Effector memory CD8-positive, alpha-beta T cell (primary cell): ENCODE measurements around the gene RABEP1.
"Not testable (repeated sequence)": the region's sequence is repeated elsewhere in the genome, so short reads cannot be mapped to it uniquely, and the experiment has no call there.

Experiments used
- ATAC-seq: fragments of 150-1000 bp; cut with Tn5 transposase; replicated peaks from 2 replicates; pipeline ENCODE4 v1.10.0; 2021; ENCODE audit warnings: mild to moderate bottlenecking, moderate library complexity
- DNase-seq, 3 experiments: peaks; one replicate each; pipeline ENCODE4 v3.0.0; 2021
- H3K27ac Mint-ChIP-seq, 2 donors: one replicate each; pipeline ENCODE4 v1.8.0; 2022; ENCODE audit warnings: mild to moderate bottlenecking in 2 of 2, mixed read lengths in 2 of 2, moderate library complexity in 2 of 2
- H3K27me3 Mint-ChIP-seq, 2 donors: one replicate each; pipeline ENCODE4 v1.8.0; 2022; ENCODE audit warnings: mixed read lengths in 2 of 2
- H3K36me3 Mint-ChIP-seq: one replicate; pipeline ENCODE4 v1.8.0; 2022; ENCODE audit warnings: mild to moderate bottlenecking, moderate library complexity, mixed read lengths; ENCODE audit not compliant: insufficient read depth
- H3K4me1 Mint-ChIP-seq, 2 donors: one replicate each; pipeline ENCODE4 v1.8.0; 2022; ENCODE audit warnings: low read depth in 2 of 2, mixed read lengths in 2 of 2
- H3K4me3 Mint-ChIP-seq, 2 donors: one replicate each; pipeline ENCODE4 v1.8.0; 2022; ENCODE audit warnings: mild to moderate bottlenecking in 2 of 2, mixed read lengths in 2 of 2, moderate library complexity in 2 of 2
- H3K9me3 Mint-ChIP-seq, 2 donors: one replicate each; pipeline ENCODE4 v1.8.0; 2022; ENCODE audit warnings: mixed read lengths in 2 of 2

RABEP1 gene

DNA sequence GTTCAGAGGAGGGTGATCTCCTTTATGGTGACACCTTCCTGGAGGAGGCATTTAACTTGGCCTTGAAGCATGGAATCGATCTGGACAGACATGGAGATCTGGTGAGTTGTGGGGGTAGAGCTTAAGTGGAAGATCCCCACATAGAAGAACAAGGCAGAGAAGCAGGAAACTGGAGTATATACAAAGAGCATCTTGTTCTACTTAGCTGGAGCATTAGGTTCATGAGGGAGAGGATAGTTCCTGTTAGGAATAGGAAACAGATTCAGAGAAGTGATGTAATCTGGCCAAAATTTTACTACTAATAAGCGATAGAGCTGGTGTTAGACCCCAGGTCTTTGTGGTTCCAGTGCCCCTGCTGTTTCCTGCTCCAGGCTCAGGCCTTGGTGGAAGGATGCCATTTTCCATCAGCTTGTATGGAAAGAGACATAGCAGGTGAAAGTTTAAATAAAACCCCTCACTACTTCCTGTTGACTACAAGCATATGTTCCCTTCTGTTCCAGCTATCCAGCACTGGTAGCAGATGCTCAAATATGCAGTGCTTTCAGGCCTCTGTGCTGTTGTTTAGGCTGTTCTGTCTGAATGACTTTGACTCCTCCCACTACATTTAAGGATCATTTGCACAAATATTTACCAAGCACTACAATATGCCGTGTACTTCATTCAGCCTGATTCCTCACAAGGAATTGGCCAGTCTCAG, 147.3 kb downstream of the RABEP1 start:
- Mint-ChIP-seq H3K36me3 (peaks cover 85% of the 10 kb centered on the region), H3K27me3 (no peaks in the 10 kb centered on the region), H3K4me1 (peaks cover 2 to 12% of the 10 kb centered on the region in 2 donors), H3K27ac (no peak overlapping the region), H3K9me3 (no peaks in the 10 kb centered on the region), H3K4me3 (no peak overlapping the region)
- ATAC-seq = no peak
- DNase-seq = no peak

GRCh38 chr17:5430413-5430999, 148.4 kb downstream of the RABEP1 start:
- no peak for ATAC-seq
- Mint-ChIP-seq H3K27me3 (no peaks in the 10 kb centered on the region), H3K36me3 (peaks cover 85% of the 10 kb centered on the region), H3K27ac (peak overlapping the region in 1 of 2 donors; percentile 4), H3K9me3 (no peaks in the 10 kb centered on the region), H3K4me3 (no peak overlapping the region), H3K4me1 (peaks cover 2 to 12% of the 10 kb centered on the region in 2 donors)
- DNase-seq = no peak

DNA sequence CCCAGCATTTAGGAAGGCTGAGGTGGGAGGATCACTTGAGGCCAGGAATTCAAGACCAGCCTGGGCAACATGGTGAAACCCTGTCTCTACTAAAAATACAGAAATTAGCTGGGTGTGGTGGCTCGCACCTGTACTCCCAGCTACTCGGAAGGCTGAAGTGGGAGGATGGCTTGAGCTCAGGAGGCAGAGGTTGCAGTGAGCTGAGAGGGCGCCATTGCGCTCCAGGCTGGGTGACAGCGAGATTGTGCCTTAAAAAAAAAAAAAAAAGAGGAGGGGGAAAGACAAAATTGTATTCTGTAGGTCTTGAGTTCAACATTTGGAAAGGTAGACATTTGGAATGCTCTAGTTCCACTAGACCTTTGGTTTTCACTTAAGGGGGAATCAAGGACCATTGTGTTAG, 149.2 kb downstream of the RABEP1 start:
- not testable (repeated sequence) for H3K27me3 Mint-ChIP-seq, H3K27ac Mint-ChIP-seq, ATAC-seq, H3K4me3 Mint-ChIP-seq, H3K9me3 Mint-ChIP-seq, DNase-seq
- Mint-ChIP-seq H3K4me1 (peaks cover 2 to 12% of the 10 kb centered on the region in 2 donors), H3K36me3 (peaks cover 85% of the 10 kb centered on the region)

GRCh38 chr17:5431949-5432556, 150.0 kb downstream of the RABEP1 start:
- DNase-seq = no peak
- Mint-ChIP-seq H3K36me3 (peaks cover 79% of the 10 kb centered on the region), H3K4me1 (peaks cover 4 to 12% of the 10 kb centered on the region in 2 donors), H3K27ac (no peak overlapping the region), H3K9me3 (no peaks in the 10 kb centered on the region), H3K27me3 (no peaks in the 10 kb centered on the region), H3K4me3 (no peak overlapping the region)
- no peak for ATAC-seq

- Mint-ChIP-seq H3K4me1 (peaks cover 20 to 21% of the 10 kb centered on the region in 2 donors), H3K27ac (no peak overlapping the region), H3K9me3 (no peaks in the 10 kb centered on the region), H3K4me3 (no peak overlapping the region), H3K36me3 (peaks cover 66% of the 10 kb centered on the region), H3K27me3 (no peaks in the 10 kb centered on the region)
- DNase-seq = no peak
- ATAC-seq = no peak
Observed at GRCh38 chr17:5434984-5435383, 152.9 kb downstream of the RABEP1 start.
